ENCODE data around the gene FGD4.

DNA sequence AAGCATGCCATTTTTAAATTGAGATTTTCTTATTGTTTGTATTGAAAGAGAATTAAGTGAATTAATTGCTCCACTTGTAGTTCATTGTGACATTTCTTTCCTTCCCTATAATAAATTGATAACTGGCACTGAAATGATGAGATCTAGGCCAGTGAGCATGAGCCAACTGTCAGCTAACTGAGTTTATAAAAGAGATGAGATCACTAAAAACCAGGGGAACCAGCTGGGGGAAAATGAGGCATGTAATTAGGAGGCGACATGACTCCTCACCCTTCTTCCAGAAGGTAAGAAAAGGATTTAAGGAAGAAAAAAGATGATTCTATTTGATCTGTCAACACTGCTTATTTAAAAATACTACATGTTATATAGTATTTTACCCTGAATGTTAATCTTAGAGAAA lies 175.2 kb downstream of the FGD4 start:
- TF ChIP-seq, protein P1, sequence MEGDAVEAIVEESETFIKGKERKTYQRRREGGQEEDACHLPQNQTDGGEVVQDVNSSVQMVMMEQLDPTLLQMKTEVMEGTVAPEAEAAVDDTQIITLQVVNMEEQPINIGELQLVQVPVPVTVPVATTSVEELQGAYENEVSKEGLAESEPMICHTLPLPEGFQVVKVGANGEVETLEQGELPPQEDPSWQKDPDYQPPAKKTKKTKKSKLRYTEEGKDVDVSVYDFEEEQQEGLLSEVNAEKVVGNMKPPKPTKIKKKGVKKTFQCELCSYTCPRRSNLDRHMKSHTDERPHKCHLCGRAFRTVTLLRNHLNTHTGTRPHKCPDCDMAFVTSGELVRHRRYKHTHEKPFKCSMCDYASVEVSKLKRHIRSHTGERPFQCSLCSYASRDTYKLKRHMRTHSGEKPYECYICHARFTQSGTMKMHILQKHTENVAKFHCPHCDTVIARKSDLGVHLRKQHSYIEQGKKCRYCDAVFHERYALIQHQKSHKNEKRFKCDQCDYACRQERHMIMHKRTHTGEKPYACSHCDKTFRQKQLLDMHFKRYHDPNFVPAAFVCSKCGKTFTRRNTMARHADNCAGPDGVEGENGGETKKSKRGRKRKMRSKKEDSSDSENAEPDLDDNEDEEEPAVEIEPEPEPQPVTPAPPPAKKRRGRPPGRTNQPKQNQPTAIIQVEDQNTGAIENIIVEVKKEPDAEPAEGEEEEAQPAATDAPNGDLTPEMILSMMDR (IDR thresholded peaks at IDR 0.05): no peak
- no peak for TF ChIP-seq POLR2A (IDR thresholded peaks at IDR 0.05)
- no peak for TF ChIP-seq EP300 (IDR thresholded peaks at IDR 0.05)
- no peak for TF ChIP-seq POLR2AphosphoS5 (IDR thresholded peaks at IDR 0.05)
